HAP-1 (cell line): ENCODE measurements around the gene NHLH1.
A peak's percentile ranks its signal among the peaks of the same experiment; 100 is the strongest.

Source experiments
- DNase-seq, 2 experiments: peaks; one replicate each; pipeline ENCODE4 v3.0.0-alpha.2; 2016 to 2020; ENCODE audit warnings: low spot score in 2 of 2
- H3K27me3 ChIP-seq: fragments of 250-450 bp; sonication (Bioruptor Pico); 2 replicates; pipeline ENCODE4 v1.5.1; 2020; ENCODE audit warnings: low read depth, mild to moderate bottlenecking, moderate library complexity
- H3K36me3 ChIP-seq: fragments of 250-450 bp; sonication (Bioruptor Pico); replicated peaks from 2 replicates; pipeline ENCODE4 v1.5.1; 2020; ENCODE audit warnings: mild to moderate bottlenecking
- H3K4me1 ChIP-seq: fragments of 250-450 bp; sonication (Bioruptor Pico); 2 replicates; pipeline ENCODE4 v1.5.1; 2020; ENCODE audit warnings: mild to moderate bottlenecking
- H3K4me3 ChIP-seq: fragments of 250-450 bp; sonication (Bioruptor Pico); 2 replicates; pipeline ENCODE4 v1.5.1; 2020; ENCODE audit warnings: mild to moderate bottlenecking, moderate library complexity
- H3K9me3 ChIP-seq: fragments of 250-450 bp; sonication (Bioruptor Pico); 2 replicates; pipeline ENCODE4 v1.5.1; 2020; ENCODE audit warnings: mild to moderate bottlenecking, moderate library complexity
- in situ Hi-C: fragments of 300-500 bp; cut with MboI; formaldehyde crosslinking; loops from 3 replicates; pipeline ENCODE4 v1.14.3; 2020; ENCODE audit warnings: low sequenced_read_pairs, inconsistent platforms, mixed read lengths

The NHLH1 gene

DNA sequence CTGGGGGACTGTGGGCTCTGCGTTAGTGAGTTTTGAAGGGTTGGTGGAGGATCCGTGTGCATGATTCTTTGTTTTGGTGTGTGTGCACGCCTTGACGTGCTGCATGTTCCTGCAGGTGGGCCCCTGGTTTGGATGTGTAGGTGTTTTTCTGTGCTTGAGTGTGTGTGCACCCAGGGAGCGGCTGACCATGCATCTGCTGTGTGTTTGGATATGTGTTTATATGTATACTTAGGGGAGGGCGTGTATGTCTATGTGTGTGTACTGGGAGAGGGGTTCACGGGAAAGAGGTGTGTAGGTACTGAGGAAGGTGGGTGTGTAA, 34.6 kb downstream of the NHLH1 start:
- H3K27me3 ChIP-seq, result no peaks in the 10 kb centered on the region
- peaks cover 7% of the 10 kb centered on the region for H3K4me1 ChIP-seq
- DNase-seq, result no peak
- H3K4me3 ChIP-seq, result peak overlapping the region; percentile 59
- in situ Hi-C loops, result no loop called here
- no peaks in the 10 kb centered on the region for H3K36me3 ChIP-seq
- H3K9me3 ChIP-seq, result no peaks in the 10 kb centered on the region

DNA sequence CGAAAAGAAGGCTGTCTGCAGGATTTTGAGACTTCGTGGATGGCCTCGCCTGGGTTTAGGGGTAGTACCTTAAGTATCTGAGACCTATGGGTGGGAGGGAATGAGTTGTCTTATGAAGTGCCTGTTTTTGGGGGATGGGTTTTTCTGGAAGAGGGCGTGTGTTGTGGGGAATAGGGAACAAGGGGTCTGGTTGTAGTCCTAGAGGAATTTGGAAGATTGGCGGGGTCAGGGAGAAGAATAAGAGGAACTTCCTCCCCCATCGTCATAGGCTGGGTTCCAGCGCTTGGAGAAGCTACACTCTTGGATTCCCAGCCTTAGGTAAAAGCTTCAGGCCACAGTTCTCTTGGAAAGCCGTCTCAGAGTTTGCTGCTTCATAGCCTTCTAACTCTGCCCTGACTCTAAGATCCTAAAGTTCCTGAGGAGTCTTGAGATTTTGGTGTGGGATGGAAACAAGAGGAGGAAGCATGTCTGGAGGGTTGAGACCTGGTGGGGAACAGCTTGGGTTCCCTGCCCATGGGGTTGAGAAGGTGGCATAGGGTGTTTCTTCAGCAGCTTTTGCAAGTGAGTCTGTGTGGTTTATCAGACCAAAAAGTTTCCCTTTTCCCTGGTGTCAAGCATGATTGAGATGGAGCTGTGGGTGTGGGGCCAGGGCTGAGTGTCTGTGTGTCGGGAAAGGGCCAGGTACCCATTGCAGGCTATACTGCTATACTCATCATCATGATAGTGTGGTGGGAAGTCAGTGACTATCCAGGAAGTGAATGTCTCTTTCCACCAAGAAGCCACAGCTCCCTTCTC, 35.3 kb downstream of the NHLH1 start:
- peak overlapping the region; percentile 59; the same call in 1 of the 2 replicates for H3K4me3 ChIP-seq
- no peaks in the 10 kb centered on the region for H3K27me3 ChIP-seq
- peaks cover 7% of the 10 kb centered on the region for H3K4me1 ChIP-seq
- no peaks in the 10 kb centered on the region for H3K36me3 ChIP-seq
- in situ Hi-C loops, result no loop called here
- DNase-seq, result no peak
- no peaks in the 10 kb centered on the region for H3K9me3 ChIP-seq

- H3K9me3 ChIP-seq, result no peaks in the 10 kb centered on the region
- H3K27me3 ChIP-seq, result no peaks in the 10 kb centered on the region
- in situ Hi-C loops, result no loop called here
- H3K36me3 ChIP-seq, result no peaks in the 10 kb centered on the region
- no peak overlapping the region for H3K4me3 ChIP-seq
- DNase-seq, result no peak
- peaks cover 7% of the 10 kb centered on the region for H3K4me1 ChIP-seq
Measured at GRCh38 chr1:160403244-160403643, 36.4 kb downstream of the NHLH1 start.

DNA sequence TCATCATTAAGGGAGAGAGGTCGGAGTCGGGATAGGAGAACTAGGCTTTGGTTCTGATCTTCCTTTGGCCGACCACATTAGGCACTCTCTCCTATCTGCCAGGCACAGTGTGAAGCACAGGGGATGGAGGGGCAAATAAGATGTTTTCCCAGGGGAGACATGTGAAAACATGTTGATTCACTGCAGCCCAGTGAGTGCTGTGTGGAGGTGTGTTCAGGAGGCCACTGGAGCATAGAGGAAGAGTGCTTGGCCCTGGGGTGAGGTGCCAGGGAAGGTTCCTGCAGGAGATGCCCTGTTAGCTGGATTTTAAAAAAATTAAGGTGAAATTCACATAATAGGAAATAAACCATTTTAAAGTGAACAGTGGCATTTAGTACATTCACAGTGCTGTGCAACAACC, 37.2 kb downstream of the NHLH1 start:
- Histone ChIP-seq H3K36me3 (no peaks in the 10 kb centered on the region), H3K4me3 (no peak overlapping the region), H3K9me3 (no peaks in the 10 kb centered on the region), H3K4me1 (peaks cover 7% of the 10 kb centered on the region), H3K27me3 (no peaks in the 10 kb centered on the region)
- in situ Hi-C loops, result no loop called here
- DNase-seq, result no peak

- H3K27me3 ChIP-seq, result no peaks in the 10 kb centered on the region
- H3K36me3 ChIP-seq, result no peaks in the 10 kb centered on the region
- no peak overlapping the region for H3K4me3 ChIP-seq
- no peak for DNase-seq
- no peaks in the 10 kb centered on the region for H3K9me3 ChIP-seq
- peaks cover 4% of the 10 kb centered on the region for H3K4me1 ChIP-seq
- in situ Hi-C loops, result no loop called here
Measured at GRCh38 chr1:160405331-160405877, 38.5 kb downstream of the NHLH1 start.

DNA sequence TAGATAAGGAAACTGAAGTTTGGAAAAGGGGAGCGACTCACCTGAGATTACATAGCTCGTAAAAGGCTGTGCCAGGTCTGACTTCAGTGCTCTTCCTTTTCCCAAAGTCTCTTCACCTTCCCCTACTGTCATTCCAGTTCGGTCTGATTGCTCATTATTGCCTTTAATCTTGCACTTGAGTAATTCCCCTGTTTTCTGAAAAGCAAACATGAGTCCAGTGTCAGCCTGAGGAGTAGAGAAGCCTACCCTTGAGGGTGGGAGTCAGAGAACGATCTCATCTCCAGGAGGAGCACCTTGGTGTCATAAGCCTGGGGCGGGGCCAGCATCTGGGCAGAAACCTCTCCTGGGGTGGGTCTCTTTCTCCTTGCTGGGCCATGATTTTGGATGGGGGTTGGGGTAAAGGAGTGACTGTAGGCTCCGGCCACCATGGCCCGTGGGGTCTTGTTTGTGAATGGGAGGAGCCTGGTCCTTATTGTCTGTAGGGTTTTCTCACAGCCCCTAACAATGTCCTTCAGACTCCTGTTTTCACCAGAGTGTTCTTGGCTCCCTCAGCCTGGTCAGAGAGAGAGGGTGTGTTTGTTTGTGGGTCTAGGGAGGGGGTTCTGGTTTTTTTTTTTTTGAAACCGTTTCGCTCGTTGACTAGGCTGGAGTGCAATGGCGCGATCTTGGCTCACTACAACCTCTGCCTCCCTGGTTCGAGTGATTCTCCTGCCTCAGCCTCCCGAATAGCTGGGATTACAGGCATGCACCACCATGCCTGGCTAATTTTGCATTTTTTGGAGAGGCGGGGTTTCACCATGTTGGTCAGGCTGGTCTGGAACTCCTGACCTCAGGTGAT, 39.5 kb downstream of the NHLH1 start:
- no peaks in the 10 kb centered on the region for H3K9me3 ChIP-seq
- H3K4me1 ChIP-seq, result peaks cover 12% of the 10 kb centered on the region
- DNase-seq, result no peak
- H3K27me3 ChIP-seq, result no peaks in the 10 kb centered on the region
- H3K36me3 ChIP-seq, result no peaks in the 10 kb centered on the region
- in situ Hi-C loops, result no loop called here
- H3K4me3 ChIP-seq, result no peak overlapping the region

- Histone ChIP-seq H3K9me3 (no peaks in the 10 kb centered on the region), H3K4me1 (peaks cover 12% of the 10 kb centered on the region), H3K27me3 (no peaks in the 10 kb centered on the region), H3K36me3 (no peaks in the 10 kb centered on the region), H3K4me3 (no peak overlapping the region)
- in situ Hi-C loops, result no loop called here
- no peak for DNase-seq
Measured at GRCh38 chr1:160407839-160408801, 41.2 kb downstream of the NHLH1 start.

GRCh38 chr1:160408864-160409263, 42.0 kb downstream of the NHLH1 start:
- Histone ChIP-seq H3K4me1 (peaks cover 12% of the 10 kb centered on the region), H3K27me3 (no peaks in the 10 kb centered on the region), H3K4me3 (no peak overlapping the region), H3K9me3 (no peaks in the 10 kb centered on the region), H3K36me3 (no peaks in the 10 kb centered on the region)
- no peak for DNase-seq
- in situ Hi-C loops, result no loop called here

DNA sequence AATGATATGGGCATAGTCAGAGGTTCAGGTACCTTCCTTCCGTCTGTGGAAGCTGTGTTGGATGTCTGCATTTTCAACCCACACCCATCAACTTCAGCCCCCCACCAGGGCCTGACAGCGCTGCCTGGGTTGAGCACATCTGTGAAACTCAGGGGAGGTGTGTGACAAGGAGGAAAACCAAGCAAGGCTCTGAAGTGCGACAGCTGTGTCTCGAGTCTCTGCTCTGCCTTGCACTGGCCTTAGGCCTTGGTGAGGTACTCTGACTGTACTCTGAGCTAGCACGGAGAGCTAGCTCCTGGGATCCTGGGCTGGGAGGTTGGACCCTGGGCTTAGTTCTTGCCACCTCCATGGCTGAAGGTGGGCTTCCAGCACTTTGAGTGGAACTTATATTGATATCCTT, 42.6 kb downstream of the NHLH1 start:
- DNase-seq, result no peak

DNA sequence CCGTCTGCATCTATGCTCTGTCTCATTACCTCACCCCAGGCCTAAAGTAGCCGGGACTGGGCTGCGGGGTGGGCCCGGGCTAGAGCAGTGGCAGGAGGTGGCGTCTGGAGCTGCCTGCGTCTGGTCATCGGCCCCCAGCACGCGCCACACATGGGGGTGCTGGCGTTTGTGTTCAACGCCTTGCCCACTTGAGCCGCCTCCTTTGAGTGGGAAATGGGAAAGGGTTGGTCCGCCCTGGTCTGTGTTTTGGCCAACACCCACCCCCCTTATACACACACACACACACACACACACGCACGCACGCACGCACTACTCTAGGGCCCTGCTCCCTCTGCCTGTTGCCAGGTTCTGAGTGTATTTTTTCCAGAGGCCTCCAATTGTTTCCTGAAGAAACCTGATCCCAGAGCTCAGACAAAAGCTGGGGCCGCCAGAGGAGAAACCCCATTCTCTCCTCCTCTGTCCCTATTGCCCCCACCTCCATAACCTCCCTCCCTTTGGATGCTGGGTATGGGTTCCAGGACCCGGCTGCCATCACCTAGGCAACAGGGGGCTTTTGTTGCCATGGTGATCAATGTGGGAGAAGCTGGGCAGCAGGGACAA, 43.6 kb downstream of the NHLH1 start:
- Histone ChIP-seq H3K36me3 (no peaks in the 10 kb centered on the region), H3K4me1 (peaks cover 12% of the 10 kb centered on the region), H3K9me3 (no peaks in the 10 kb centered on the region), H3K27me3 (no peaks in the 10 kb centered on the region), H3K4me3 (no peak overlapping the region)
- in situ Hi-C loops, result no loop called here
- DNase-seq, result peak; percentile 51 to 68

More for the DNA sequence above, 42.6 kb downstream of the NHLH1 start:
- in situ Hi-C loops, result no loop called here
- no peaks in the 10 kb centered on the region for H3K36me3 ChIP-seq
- H3K4me3 ChIP-seq, result no peak overlapping the region
- no peaks in the 10 kb centered on the region for H3K27me3 ChIP-seq
- H3K4me1 ChIP-seq, result peaks cover 12% of the 10 kb centered on the region
- H3K9me3 ChIP-seq, result no peaks in the 10 kb centered on the region

DNA sequence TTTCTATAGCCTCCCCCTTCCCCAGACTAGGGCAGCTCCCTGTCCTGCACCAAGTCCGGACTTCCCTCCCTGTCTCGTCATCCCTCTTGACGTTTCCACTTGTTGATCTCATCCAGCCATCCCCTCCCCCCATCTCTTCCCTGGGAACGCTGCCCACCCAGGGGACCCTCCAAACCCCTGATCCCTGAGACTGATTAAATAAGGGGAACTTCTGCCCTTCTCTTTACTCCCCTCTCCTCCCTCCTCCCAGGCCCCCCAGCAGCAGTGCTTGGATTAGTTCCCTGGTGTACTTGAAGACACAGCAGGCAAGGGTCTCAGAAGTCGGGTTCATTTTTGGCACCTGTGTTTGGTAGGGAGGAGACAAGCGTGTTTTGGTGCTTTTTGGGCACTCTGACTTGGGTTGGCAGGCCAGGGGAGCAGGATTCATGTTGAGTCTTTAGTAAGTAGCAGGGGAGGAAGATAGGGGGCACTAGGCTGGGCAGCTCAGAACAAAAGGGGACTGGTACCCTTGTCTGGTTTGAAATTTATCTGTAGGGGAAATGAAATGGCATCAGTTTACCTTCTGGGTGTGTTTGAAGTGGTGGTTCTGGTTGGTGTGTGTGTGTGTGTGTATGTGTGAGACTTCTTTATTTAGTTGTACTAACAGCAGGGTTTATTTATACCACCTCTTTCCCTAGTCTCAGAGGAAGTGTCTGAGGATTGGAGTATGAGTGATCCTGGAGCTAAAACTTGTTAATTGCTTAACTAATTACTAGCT, 44.6 kb downstream of the NHLH1 start:
- Histone ChIP-seq H3K4me3 (no peak overlapping the region), H3K36me3 (no peaks in the 10 kb centered on the region), H3K27me3 (no peaks in the 10 kb centered on the region), H3K9me3 (no peaks in the 10 kb centered on the region), H3K4me1 (peaks cover 12% of the 10 kb centered on the region)
- no peak for DNase-seq
- in situ Hi-C loops, result no loop called here

GRCh38 chr1:160412028-160412362, 45.1 kb downstream of the NHLH1 start:
- Histone ChIP-seq H3K4me3 (no peak overlapping the region), H3K27me3 (no peaks in the 10 kb centered on the region), H3K36me3 (no peaks in the 10 kb centered on the region; the same call in 1 of the 2 replicates), H3K4me1 (peaks cover 12% of the 10 kb centered on the region), H3K9me3 (no peaks in the 10 kb centered on the region)
- in situ Hi-C loops, result no loop called here
- no peak for DNase-seq
